Common myeloid progenitor, CD34-positive (primary cell): Measurements from ENCODE around the gene RYK. TPM values are rescaled to one million over a fixed set of nuclear protein-coding genes. Genes with fewer than 3 reads are reported as not detected.

Experiments
- CTCF ChIA-PET: fragments of 350-600 bp; sonication (Branson Sonifier 250); formaldehyde crosslinking; loops from one replicate; lab custom pipeline; 2021; ENCODE audit warnings: antibody characterized with exemption; lab: Charles Lee
- POLR2A ChIA-PET: fragments of 350-600 bp; sonication (Branson Sonifier 250); formaldehyde crosslinking; loops from one replicate; lab custom pipeline; 2021; ENCODE audit warnings: antibody characterized with exemption; lab: Charles Lee
- DNase-seq, 3 donors: peaks; one replicate each; pipeline versions ENCODE4 v3.0.0 to v3.0.0-alpha.2; 2013
- H3K27ac ChIP-seq, 2 experiments: 1 replicate in 1 of 2; 2 replicates in 1 of 2; pipeline ENCODE4 v1.7.0; 2013; ENCODE audit warnings: inconsistent platforms in 2 of 2, low read length in 2 of 2, mild to moderate bottlenecking in 2 of 2, low read depth in 1 of 2, moderate library complexity in 1 of 2; ENCODE audit not compliant: severe bottlenecking in 2 of 2, insufficient read depth in 1 of 2, poor library complexity in 1 of 2
- H3K27me3 ChIP-seq, 5 experiments: replicated peaks in 2 of 5; 1 replicate in 3 of 5; 2 replicates in 2 of 5; pipeline versions ENCODE4 v1.6.1 to v1.7.0; 2013; ENCODE audit warnings: low read length in 4 of 5, mild to moderate bottlenecking in 2 of 5, moderate library complexity in 2 of 5, inconsistent platforms in 1 of 5; ENCODE audit not compliant: insufficient read depth in 5 of 5, control insufficient read depth in 4 of 5
- H3K36me3 ChIP-seq, 4 experiments: 1 replicate in 2 of 4; 2 replicates in 2 of 4; pipeline versions ENCODE4 v1.6.1 to v1.7.0; 2013; ENCODE audit warnings: low read length in 3 of 4, control low read depth in 1 of 4, mild to moderate bottlenecking in 1 of 4; ENCODE audit not compliant: control insufficient read depth in 4 of 4, insufficient read depth in 4 of 4
- H3K4me1 ChIP-seq, 4 experiments: 1 replicate in 3 of 4; 2 replicates in 1 of 4; pipeline versions ENCODE4 v1.6.1 to v1.7.1; 2013; ENCODE audit warnings: low read length in 3 of 4, mild to moderate bottlenecking in 3 of 4, control low read depth in 1 of 4, inconsistent platforms in 1 of 4, moderate library complexity in 1 of 4; ENCODE audit not compliant: control insufficient read depth in 4 of 4, insufficient read depth in 4 of 4; ENCODE audit errors: control extremely low read depth in 1 of 4
- H3K4me3 ChIP-seq, 7 experiments: 1 replicate in 4 of 7; 2 replicates in 3 of 7; pipeline versions ENCODE4 v1.5.1 to v1.7.0; 2013; ENCODE audit warnings: mild to moderate bottlenecking in 7 of 7, low read length in 6 of 7, moderate library complexity in 6 of 7, inconsistent platforms in 2 of 7, low read depth in 2 of 7, control low read depth in 1 of 7; ENCODE audit not compliant: insufficient read depth in 4 of 7, control insufficient read depth in 1 of 7; ENCODE audit errors: extremely low read depth in 1 of 7
- H3K9me3 ChIP-seq, 5 experiments: 1 replicate in 4 of 5; 2 replicates in 1 of 5; pipeline versions ENCODE4 v1.6.1 to v1.7.1; 2013; ENCODE audit warnings: low read length in 4 of 5, mild to moderate bottlenecking in 2 of 5, inconsistent platforms in 1 of 5, low read depth in 1 of 5, moderate library complexity in 1 of 5; ENCODE audit not compliant: control insufficient read depth in 4 of 5, insufficient read depth in 2 of 5; ENCODE audit errors: control extremely low read depth in 1 of 5
- WGBS: methylation state at CpG from one replicate; pipeline ENCODE4 v1.1.5; 2013; ENCODE audit not compliant: insufficient coverage; 5-methylcytosine and 5-hydroxymethylcytosine counted together
- polyA plus RNA-seq: library from polyadenylated mRNA; unstranded; fragments of 120-200 nt; gene quantifications from one replicate; pipeline ENCODE4 v1.2.1, GENCODE V29; 2013

RYK gene
- 39.6 TPM for polyA plus RNA-seq

DNA sequence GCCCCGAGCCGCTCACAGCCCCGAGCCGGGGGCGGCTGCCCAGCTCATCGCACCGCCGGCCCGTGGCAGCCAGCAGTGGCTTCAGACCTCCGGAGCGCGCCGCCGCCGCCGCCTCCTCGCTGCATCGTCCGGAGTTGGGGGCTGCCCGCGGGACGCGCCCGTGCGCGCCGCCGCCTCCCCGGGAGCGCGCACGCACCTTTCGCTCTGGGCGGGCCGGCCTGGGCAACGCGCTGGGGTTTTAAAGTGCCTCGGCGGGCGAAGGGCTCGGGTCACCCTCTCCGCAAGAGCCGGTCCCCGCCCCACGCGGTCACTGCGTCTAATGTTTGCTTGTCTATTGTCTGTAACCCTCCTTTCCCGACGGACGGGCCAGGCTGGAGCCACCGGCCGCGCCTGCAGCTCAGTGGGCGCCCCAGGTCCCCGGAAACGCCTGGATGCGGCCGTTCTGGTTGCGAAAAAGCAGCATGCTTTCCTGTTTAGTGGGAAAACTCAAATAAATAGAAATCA lies at the start of gene RYK:
RYK (minus strand) TSS at position 143 of the 504 bp plus-strand sequence. CDS start 205 bp downstream, outside the sequence.
- H3K27me3 ChIP-seq: no peaks in the 10 kb centered on the region
- POLR2A ChIA-PET: interaction anchor here (0.5 kb wide), 1 partner anchor 11 kb away, joined by 3 read pairs; no protein-coding TSS in a partner anchor
- H3K27ac ChIP-seq: peak within 1 kb of the TSS in 1 of 2 experiments; percentile 79
- CTCF ChIA-PET: interaction anchor here (0.8 kb wide), 1 partner anchor 9 kb away, joined by 3 read pairs; no protein-coding TSS in a partner anchor
- no peaks in the 10 kb centered on the region for H3K9me3 ChIP-seq
- peaks cover 9 to 40% (median 18%) of the 10 kb centered on the region in 4 experiments for H3K4me1 ChIP-seq
- H3K36me3 ChIP-seq: no peaks in the 10 kb centered on the region
- peak; percentile 64 to 86 (median 81) for DNase-seq
- peak within 1 kb of the TSS; percentile 66 to 89 (median 78) for H3K4me3 ChIP-seq
- WGBS: 0% methylated on average over 40 of the region's 59 CpGs

GRCh38 chr3:134299888-134300206 lies 49.2 kb upstream of the RYK start:
- H3K27ac ChIP-seq: no peak overlapping the region
- WGBS: no CpG with 5 or more reads among the region's 1 CpG
- no peak for DNase-seq
- no peak overlapping the region for H3K4me3 ChIP-seq
- ChIA-PET CTCF (interaction anchor here (0.7 to 17.4 kb wide), 6 partner anchors 9 to 184 kb away, joined by 3 to 244 read pairs (median 4); no protein-coding TSS in a partner anchor), POLR2A (no interaction called here)
- peaks cover 4 to 24% (median 7%) of the 10 kb centered on the region in 5 experiments for H3K27me3 ChIP-seq
- no peaks in the 10 kb centered on the region for H3K36me3 ChIP-seq
- peaks cover 0 to 5% (median 0%) of the 10 kb centered on the region in 5 experiments for H3K9me3 ChIP-seq
- H3K4me1 ChIP-seq: peaks cover 0 to 2% (median under 1%) of the 10 kb centered on the region in 4 experiments

DNA sequence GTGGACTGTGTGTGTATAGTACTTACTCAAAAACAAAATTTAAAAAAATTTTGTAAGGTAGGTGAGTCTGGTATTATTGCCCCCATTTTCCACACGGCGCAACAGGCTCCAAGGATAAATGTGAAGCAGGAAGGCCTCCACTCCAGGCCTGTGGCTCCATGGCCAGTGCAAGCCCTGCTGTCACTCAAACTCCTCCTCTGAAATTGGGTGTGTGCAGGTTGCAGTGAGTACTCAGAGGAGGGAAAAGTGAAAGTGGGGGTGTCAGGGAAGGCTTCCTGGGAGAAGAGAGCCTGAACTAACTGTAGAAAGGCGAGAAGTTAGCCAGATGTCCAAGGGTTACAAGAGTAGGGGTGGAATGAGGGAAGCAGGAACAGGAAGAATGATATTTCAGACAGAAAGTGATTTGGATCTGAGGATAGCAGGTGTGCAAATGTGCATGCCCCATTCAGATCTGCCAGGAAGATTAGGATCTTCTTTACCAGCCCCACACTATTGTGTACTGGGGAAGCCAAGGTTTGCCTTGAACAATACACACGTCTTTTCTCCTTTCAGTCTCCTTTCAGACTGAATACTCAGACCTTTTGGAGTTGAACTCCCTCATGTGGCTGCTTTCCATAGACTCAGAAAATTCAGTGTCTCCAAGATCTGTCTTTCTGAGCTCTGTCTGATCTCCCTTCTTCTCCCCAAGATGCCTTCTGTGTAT lies 48.7 kb upstream of the RYK start:
- POLR2A ChIA-PET: interaction anchor here (0.6 kb wide), 1 partner anchor 93 kb away, joined by 3 read pairs; no protein-coding TSS in a partner anchor
- WGBS: 85% methylated on average over 4 of the region's 4 CpGs
- no peaks in the 10 kb centered on the region for H3K36me3 ChIP-seq
- peaks cover 0 to 8% (median 4%) of the 10 kb centered on the region in 4 experiments for H3K4me1 ChIP-seq
- H3K4me3 ChIP-seq: no peak overlapping the region
- H3K27me3 ChIP-seq: peaks cover 4 to 19% (median 9%) of the 10 kb centered on the region in 5 experiments
- no peak overlapping the region for H3K27ac ChIP-seq
- CTCF ChIA-PET: interaction anchor here (0.6 to 17.4 kb wide), 10 partner anchors 9 to 184 kb away, joined by 3 to 244 read pairs (median 4); no protein-coding TSS in a partner anchor
- peaks cover 0 to 5% (median 0%) of the 10 kb centered on the region in 5 experiments for H3K9me3 ChIP-seq
- DNase-seq: peak in 2 of 3 donors; percentile 35 to 45

DNA sequence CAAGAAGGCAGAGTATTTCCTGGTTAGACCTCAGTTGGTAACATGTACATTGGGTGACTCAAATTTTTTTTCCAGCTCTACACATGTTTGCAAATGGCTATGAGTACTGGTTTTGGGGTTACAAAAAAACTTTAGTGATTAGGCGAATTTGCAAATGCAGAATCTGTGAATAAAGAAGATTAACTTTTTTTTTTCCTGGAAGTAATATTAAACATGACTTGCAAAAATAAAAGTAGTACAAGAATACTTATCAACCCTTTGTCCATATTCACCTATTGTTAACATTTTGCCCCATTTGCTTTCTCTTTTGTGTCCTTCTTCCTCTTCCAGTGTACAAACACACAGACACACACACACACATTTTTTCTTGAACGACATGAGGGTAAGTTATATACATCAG lies 47.6 kb upstream of the RYK start:
- H3K27ac ChIP-seq: no peak overlapping the region
- H3K9me3 ChIP-seq: peaks cover 0 to 5% (median 0%) of the 10 kb centered on the region in 5 experiments
- ChIA-PET POLR2A (interaction anchor here (0.6 kb wide), 1 partner anchor 91 kb away, joined by 3 read pairs; no protein-coding TSS in a partner anchor), CTCF (interaction anchor here (0.6 to 1.0 kb wide), 4 partner anchors 15 to 175 kb away, joined by 3 to 7 read pairs (median 4); no protein-coding TSS in a partner anchor)
- no peaks in the 10 kb centered on the region for H3K36me3 ChIP-seq
- WGBS: no CpG with 5 or more reads among the region's 2 CpGs
- DNase-seq: no peak
- H3K27me3 ChIP-seq: peaks cover 4 to 16% (median 12%) of the 10 kb centered on the region in 5 experiments
- H3K4me3 ChIP-seq: no peak overlapping the region
- H3K4me1 ChIP-seq: peaks cover 0 to 12% (median 7%) of the 10 kb centered on the region in 4 experiments

GRCh38 chr3:134296616-134297015 lies 46.0 kb upstream of the RYK start:
- CTCF ChIA-PET: interaction anchor here (2.4 kb wide), 1 partner anchor 11 kb away, joined by 11 read pairs; no protein-coding TSS in a partner anchor
- POLR2A ChIA-PET: no interaction called here
- no peak for DNase-seq
- Histone ChIP-seq H3K36me3 (no peaks in the 10 kb centered on the region), H3K4me1 (peaks cover 0 to 12% (median 7%) of the 10 kb centered on the region in 4 experiments), H3K27me3 (peaks cover 4 to 17% (median 12%) of the 10 kb centered on the region in 5 experiments), H3K9me3 (peaks cover 0 to 5% (median 0%) of the 10 kb centered on the region in 5 experiments), H3K27ac (no peak overlapping the region), H3K4me3 (no peak overlapping the region)

GRCh38 chr3:134295930-134296329 lies 45.3 kb upstream of the RYK start:
- H3K9me3 ChIP-seq: peaks cover 0 to 5% (median 0%) of the 10 kb centered on the region in 5 experiments
- DNase-seq: no peak
- WGBS: no CpG with 5 or more reads among the region's 1 CpG
- H3K4me3 ChIP-seq: no peak overlapping the region
- H3K4me1 ChIP-seq: peaks cover 0 to 12% (median 7%) of the 10 kb centered on the region in 4 experiments
- H3K36me3 ChIP-seq: no peaks in the 10 kb centered on the region
- ChIA-PET CTCF (interaction anchor here (0.6 to 2.4 kb wide), 2 partner anchors 12 to 116 kb away, joined by 4 to 11 read pairs; no protein-coding TSS in a partner anchor), POLR2A (no interaction called here)
- no peak overlapping the region for H3K27ac ChIP-seq
- peaks cover 4 to 22% (median 12%) of the 10 kb centered on the region in 5 experiments for H3K27me3 ChIP-seq
